Mammary epithelial cell (primary cell): Measurements from ENCODE around the gene MED27.

Experiments
- EZH2 ChIP-seq: IDR thresholded peaks from 2 replicates; pipeline ENCODE4 v1.6.1; 2012; ENCODE audit warnings: low read length, inconsistent platforms, borderline replicate concordance
- TF ChIP-seq, protein P1 (sequence below), 2 donors: IDR thresholded peaks in 1 of 2; conservative IDR thresholded peaks in 1 of 2; 2 replicates each; pipeline ENCODE4 v1.5.1; 2011 to 2012; ENCODE audit warnings: inconsistent platforms in 2 of 2, low read length in 2 of 2, mild to moderate bottlenecking in 2 of 2, control low read depth in 1 of 2, low read depth in 1 of 2; ENCODE audit not compliant: insufficient read depth in 1 of 2; ENCODE audit errors: extremely low read depth in 1 of 2

- TF ChIP-seq, protein P1, sequence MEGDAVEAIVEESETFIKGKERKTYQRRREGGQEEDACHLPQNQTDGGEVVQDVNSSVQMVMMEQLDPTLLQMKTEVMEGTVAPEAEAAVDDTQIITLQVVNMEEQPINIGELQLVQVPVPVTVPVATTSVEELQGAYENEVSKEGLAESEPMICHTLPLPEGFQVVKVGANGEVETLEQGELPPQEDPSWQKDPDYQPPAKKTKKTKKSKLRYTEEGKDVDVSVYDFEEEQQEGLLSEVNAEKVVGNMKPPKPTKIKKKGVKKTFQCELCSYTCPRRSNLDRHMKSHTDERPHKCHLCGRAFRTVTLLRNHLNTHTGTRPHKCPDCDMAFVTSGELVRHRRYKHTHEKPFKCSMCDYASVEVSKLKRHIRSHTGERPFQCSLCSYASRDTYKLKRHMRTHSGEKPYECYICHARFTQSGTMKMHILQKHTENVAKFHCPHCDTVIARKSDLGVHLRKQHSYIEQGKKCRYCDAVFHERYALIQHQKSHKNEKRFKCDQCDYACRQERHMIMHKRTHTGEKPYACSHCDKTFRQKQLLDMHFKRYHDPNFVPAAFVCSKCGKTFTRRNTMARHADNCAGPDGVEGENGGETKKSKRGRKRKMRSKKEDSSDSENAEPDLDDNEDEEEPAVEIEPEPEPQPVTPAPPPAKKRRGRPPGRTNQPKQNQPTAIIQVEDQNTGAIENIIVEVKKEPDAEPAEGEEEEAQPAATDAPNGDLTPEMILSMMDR (conservative IDR thresholded peaks at IDR 0.05 in 1 of 2, IDR thresholded peaks at IDR 0.05 in 1 of 2; ENCODE audit: extremely low read depth in 1 of 2, insufficient read depth in 1 of 2, low read depth in 1 of 2, low read length in 2 of 2) = no peak
- no peak for TF ChIP-seq EZH2
Measured at GRCh38 chr9:132056717-132057560, 22.7 kb downstream of the MED27 start.
